GM19455 (cell line): Measurements from ENCODE around the gene DUSP22.

ENCODE experiments used
- ATAC-seq: cut with Tn5 transposase; IDR thresholded peaks from one replicate; pipeline ENCODE4 v1.9.1; 2021; ENCODE audit not compliant: unreplicated experiment

DUSP22 gene

GRCh38 chr6:308768-309167 lies 16.5 kb downstream of the DUSP22 start:
- ATAC-seq: no peak

- ATAC-seq: no peak
These were observed 17.7 kb downstream of the DUSP22 start for GRCh38 chr6:309947-310346.

GRCh38 chr6:310671-311070 lies 18.4 kb downstream of the DUSP22 start:
- no peak for ATAC-seq

- no peak for ATAC-seq
These were observed 19.5 kb downstream of the DUSP22 start for GRCh38 chr6:311679-312220.

- no peak for ATAC-seq
These were observed 20.8 kb downstream of the DUSP22 start for GRCh38 chr6:313087-313486.

GRCh38 chr6:313917-314316 lies 21.6 kb downstream of the DUSP22 start:
- no peak for ATAC-seq

GRCh38 chr6:314377-314776 lies 22.1 kb downstream of the DUSP22 start:
- no peak for ATAC-seq

GRCh38 chr6:315226-315625 lies 22.9 kb downstream of the DUSP22 start:
- no peak for ATAC-seq

- peak; percentile 28 for ATAC-seq
These were observed 23.9 kb downstream of the DUSP22 start for GRCh38 chr6:315921-316752.

- ATAC-seq: no peak
These were observed 24.4 kb downstream of the DUSP22 start for GRCh38 chr6:316753-317038.

- ATAC-seq: no peak
These were observed 24.8 kb downstream of the DUSP22 start for GRCh38 chr6:317060-317447.

- no peak for ATAC-seq
These were observed 25.3 kb downstream of the DUSP22 start for GRCh38 chr6:317448-318144.

GRCh38 chr6:318243-318890 lies 26.1 kb downstream of the DUSP22 start:
- no peak for ATAC-seq

GRCh38 chr6:319177-320131 lies 27.2 kb downstream of the DUSP22 start:
- ATAC-seq: peak; percentile 50

- ATAC-seq: no peak
These were observed 28.3 kb downstream of the DUSP22 start for GRCh38 chr6:320351-321157.

- ATAC-seq: no peak
These were observed 28.8 kb downstream of the DUSP22 start for GRCh38 chr6:321158-321438.

GRCh38 chr6:321536-322258 lies 29.4 kb downstream of the DUSP22 start:
- ATAC-seq: no peak

GRCh38 chr6:322259-322930 lies 30.1 kb downstream of the DUSP22 start:
- ATAC-seq: no peak
